ENCODE data around the gene GPC3.
A peak's percentile ranks its signal among the peaks of the same experiment; 100 is the strongest.

Gene GPC3

DNA sequence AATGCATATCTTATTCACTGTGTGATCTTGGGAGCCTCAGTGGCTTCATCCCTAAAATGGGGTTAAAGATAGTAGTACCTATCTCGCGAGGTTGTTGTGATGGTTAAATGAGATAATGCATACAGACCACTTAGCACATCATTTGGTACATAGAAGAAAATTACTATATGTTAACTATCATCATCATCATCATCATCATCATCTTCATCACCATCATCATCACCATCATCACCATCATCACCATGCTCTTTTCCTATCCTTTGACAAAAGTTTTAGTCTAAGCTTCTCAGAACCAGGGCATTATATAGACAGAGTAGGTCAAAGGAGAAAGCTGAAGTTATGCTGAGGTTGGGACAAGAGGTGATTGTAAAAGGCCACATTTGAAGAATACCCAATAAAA is 145.0 kb downstream of the GPC3 start:
- no peak for DNase-seq (ENCODE audit: low read depth)

DNA sequence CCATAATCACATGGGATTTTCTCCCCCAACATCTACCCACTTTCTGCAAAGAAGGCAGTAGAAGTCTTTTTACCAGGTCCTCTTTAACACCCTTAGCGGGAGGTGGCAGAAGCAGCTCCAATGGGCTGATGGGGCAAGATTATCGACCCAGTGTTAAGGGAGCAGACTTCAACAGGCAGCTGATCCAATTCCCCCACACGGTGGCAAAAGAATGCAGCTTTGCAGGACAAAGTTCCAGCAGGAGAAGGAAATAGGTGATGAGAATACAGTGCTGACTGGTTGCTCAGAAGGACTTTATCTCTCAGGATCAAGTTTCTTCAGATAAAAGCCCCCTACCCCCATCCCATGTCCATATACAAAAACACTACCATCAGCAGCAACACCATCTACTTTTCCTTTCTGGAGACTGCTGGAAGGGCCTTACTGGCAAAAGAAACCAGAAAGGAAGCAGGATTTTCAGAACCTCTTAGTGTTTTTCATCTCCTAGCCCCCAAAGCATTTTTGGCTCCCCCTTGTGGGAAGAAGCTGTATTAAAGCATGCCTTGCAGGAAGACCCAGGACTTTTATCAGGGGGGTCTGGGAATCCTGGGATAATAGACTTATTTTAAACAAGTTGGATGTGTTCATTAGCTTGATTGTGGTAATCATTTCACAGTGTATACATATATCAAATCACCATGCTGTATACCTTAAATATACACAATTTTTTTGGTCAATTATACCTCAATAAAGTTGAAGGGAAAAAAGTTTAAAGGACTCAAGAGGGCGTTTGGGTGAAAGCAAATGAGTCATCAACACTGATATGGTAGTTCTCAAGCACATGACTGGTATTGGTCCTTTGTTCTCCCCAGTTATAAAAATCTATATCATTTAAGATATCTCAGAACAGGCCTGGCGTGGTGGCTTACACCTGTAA is 146.4 kb downstream of the GPC3 start:
- peak; percentile 16 for DNase-seq (ENCODE audit: low read depth)

DNA sequence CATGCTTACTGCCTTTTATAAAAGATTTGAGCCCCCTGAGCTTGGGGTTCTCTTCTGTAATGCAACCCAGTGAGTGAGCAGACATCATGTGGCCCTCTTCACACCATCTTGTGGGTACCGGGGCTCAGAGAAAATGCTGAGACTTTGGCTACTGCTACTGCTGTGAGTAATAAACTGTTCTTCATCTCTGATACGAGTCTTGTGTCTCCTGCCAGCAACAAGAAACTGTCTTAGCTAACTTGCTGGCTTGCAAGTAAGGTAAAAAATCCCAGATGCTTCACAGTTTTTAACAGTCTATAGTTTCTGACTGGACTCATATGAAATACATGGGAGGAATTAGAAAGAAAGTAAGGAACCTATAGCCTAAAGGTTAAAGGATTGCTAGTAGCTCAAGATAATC is 148.3 kb downstream of the GPC3 start:
- DNase-seq (ENCODE audit: low read depth) = no peak

DNA sequence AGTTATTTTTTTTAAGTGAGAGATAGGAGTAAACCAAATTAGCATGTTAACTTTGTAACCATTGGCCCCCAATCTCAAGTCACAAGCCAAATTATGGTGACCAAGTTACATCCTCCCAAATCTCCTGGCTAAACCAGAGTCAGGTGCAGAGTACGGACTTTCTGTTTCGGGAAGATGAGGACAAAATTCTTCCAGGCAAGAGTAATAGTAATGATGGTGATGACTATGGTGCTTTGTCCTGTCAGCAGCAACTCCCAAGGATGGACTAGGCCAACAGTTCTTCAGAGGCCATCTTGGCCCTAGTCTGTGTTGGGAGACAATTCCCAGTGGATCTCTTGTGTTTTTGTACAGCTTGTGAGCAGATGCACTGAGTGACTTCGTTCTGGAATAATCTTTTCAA is 148.8 kb downstream of the GPC3 start:
- DNase-seq (ENCODE audit: low read depth) = no peak

DNA sequence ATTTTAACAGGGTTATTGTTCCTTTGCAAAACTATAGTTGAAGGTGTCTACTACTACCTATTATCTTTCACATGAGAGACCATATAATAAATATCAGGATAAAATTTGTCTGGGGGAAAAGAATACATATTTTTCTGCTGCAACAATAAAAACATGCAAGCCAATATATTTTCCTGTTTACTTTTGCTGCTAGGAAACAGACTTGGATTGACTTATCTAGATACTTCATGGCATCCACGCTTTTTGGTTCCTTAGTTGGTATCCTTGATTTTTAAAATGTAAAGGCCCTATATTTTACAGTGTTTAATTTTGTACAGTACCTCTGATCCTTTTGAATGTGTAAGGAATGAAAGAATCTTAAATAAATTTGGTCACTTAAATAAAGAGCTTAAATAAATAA is 150.6 kb downstream of the GPC3 start:
- no peak for DNase-seq (ENCODE audit: low read depth)

DNA sequence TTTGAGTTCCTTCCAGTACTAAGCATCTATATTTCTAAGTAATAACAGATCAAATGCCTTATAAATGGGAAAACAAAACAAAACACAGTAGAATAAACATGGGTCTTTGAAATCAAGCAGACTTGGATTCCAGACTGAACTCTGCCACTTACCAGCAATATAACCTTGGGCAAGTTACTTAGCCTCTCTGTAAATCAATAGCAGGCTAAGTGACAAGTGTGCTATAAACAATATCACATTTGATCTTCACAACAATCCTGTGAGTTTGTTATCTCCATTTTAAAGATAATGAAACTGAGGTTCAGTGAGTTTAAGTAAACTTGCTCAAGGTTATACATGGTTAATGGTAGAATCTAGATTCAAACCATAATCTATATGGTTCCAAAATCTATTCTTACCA is 165.8 kb downstream of the GPC3 start:
- no peak for DNase-seq (ENCODE audit: low read depth)

DNA sequence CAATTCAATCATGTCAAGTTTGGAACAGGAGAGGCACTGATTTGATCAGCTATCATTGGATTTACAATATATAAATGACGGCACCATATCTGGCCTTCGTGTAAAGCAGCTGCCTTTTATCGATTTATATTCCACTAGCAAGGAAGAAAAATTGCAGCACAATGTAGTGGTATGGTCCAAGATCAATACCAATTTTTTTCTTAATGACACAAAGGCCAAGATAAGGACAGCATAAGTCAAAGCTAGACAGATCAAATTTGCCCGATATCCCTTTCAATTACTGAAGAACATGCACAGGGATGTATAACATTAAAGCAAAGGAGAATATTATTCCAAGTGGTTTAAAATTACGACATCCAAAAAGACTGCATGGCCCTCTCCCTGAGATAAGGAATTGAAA is 167.4 kb downstream of the GPC3 start:
- no peak for DNase-seq (ENCODE audit: low read depth)

DNA sequence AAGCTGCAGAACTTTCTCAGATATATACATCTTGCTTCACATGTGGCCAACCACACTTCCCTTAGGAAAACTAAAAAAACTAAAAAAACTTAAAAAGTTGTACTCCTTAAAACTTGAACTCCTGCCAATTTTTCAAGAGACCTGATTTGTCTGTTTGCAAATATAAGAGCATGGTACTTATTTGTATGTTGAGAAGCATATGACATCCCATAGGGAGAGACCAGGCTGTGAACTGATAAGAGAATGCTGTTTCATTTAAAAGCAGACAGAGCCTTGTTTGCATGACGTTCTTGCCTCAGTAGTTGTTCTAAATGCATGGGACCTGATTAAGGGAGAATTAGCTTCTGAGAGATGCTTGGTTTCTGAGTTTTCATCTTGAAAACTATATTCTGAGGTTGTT is 169.9 kb downstream of the GPC3 start:
- DNase-seq (ENCODE audit: low read depth) = no peak

DNA sequence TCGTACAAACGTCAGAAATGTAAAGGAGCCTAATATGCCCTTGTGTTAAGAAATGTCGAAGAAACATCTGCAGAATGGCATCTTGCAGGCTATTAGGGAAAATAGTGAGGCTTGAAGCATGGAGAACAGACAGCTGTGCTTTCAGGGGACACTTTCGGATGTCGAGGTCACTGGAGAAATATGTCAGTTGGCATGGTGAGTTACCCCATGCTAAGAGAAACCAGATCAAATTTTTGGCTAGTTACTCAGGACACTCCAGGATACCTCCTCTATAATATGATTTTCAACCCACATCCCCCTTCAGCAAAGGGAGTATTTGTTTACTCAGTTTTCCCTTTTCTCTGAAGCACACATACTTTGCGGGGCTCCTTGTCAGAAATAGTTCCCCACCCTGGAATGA is 171.4 kb downstream of the GPC3 start:
- DNase-seq (ENCODE audit: low read depth) = no peak

DNA sequence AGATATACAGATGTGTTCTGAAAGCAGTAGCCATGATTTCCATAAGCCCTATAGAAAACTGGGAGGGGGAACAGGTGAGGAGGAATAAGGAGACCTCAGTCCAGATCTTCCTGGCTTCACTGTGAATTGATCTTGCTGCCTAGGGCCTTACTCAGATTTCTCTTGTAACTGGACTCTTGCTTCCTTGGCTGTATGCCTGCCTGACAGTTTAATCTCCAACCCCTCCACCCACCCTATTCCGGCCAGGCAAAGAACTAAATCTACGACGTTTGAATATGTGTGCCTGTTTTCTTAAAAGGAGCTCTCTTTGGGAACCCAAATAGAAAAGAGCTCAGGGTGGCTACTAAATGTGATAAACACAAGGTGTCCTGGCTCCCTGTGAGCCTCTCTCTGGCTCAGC is 173.0 kb downstream of the GPC3 start:
- DNase-seq (ENCODE audit: low read depth) = no peak

DNA sequence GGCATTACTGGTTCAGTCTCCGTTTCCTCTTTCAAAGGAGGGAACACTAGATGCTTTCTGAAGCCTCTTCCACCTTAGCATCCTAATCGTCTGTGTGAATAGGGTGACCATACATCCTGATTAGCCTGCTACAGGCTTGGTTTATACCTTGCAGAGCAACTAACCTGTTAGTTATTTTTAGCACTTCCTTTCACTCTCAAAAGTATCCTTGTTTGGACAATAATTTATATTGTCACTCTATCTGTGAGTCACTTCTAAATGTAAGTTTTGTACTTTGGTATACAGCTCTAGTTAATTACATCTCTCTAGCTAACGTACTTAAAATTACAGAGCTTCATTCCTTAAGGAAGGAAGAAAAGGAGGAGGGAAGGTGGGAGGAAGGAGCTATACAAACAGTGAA is 174.5 kb downstream of the GPC3 start:
- DNase-seq (ENCODE audit: low read depth) = no peak

DNA sequence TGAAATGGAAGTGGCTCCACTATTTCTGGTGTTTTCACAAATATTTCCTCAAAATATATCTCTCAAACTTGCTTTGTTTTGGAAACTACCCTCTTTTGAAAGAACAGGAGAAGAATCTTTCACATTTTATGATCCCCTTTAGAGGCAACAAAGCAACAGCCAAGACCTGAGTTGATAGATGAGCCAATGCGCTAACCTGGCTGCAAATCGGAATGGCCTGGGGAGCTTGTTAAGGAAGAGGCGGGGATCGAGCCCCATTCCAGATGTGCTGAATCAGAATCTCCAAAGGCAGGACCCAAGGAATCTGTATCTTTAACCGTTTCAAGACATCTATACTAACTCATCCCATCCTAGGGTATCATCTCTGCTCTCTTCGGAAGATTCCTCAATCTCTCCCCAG is 181.3 kb downstream of the GPC3 start:
- DNase-seq (ENCODE audit: low read depth) = no peak

DNA sequence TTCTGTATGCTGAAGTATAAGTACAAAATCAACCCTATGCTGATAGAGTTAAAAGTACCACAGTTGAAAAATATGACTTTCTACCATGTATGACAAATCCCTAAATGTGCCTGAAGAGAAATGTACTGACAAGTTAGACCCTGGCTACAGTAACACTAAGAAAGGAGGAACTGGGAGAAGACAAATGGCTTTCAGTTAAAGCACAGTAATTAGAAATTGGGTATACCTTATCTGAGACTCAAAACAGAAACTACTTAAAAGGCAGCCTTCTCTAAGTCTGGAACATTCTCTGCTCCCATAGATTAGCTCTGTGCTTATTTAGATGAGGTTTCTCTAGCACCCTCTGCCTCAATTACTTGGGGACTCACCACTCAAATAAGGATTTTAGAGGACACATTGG is 189.1 kb downstream of the GPC3 start:
- no peak for DNase-seq (ENCODE audit: low read depth)

DNA sequence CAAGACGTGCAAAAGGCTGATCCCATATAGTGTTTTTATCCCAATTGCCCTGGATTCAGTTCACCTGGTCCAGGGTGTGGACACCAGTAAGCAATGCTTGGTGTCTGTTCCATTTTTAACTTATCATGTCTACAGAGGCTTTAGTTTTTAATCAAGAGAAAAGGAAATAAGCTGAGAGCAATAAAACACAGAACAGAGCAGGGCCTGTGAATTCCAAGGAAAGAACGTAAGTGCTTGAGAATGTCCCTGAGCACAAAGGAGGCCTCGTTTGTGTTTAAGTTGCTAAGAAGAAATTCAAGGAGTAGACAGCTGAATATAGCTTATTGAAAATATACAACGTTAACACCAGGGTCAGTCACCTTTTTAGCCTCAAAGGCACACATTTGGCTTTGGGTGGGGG is 191.3 kb downstream of the GPC3 start:
- no peak for DNase-seq (ENCODE audit: low read depth)

DNA sequence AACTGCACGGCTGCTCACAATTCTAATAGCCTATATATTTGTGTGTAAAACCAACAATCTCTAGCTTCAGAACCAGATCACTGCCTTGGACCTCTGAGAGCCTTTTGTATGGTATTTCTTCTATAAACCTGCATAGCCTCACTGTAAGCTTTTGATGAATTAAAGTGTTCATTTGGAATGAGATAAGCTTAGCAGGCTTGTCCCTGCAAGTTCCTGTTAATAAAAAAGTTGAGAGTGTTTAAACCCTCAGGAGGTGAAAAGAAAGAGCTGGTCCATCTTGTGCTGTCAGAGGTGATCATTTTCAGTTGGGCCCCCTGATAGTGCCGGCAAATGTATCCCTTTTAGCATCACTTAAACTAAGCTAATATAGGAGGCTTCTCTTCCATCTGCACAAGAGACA is 191.8 kb downstream of the GPC3 start:
- no peak for DNase-seq (ENCODE audit: low read depth)

DNA sequence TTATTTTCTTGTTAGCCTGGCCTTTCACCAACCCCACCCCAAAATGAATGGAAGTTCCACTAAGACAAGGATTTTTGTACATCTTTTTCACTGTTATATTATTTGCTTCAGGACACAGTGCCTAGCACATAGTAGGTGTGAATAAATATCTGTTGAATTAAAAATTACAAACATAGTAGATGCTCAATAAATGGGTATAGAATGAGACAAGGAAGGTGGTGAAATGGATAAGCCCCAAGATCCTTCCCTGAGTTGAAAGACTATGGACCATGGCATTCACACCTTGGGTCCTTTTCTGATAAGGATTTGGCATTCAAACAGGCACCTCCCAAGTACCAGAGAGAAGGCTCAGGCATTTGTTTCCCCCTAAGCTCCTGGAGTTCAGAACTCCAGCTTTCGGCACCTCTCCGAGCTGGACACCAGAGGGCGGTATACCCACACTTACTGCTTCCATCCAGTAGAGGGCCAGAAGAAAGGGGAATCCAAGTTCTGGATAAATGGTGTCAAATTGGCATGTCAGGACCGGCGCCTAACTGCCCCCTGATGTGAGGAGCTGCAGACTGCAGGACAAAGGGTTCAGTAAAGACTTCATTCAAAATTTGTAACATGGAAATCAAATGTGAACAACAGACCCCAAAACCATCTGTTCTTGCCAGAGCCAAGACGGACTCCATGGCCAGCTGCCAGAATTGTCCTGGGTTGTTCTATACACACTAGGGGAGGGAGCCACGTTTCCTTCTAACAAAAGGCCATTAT is 193.0 kb downstream of the GPC3 start:
- peak; percentile 62 for DNase-seq (ENCODE audit: low read depth)

DNA sequence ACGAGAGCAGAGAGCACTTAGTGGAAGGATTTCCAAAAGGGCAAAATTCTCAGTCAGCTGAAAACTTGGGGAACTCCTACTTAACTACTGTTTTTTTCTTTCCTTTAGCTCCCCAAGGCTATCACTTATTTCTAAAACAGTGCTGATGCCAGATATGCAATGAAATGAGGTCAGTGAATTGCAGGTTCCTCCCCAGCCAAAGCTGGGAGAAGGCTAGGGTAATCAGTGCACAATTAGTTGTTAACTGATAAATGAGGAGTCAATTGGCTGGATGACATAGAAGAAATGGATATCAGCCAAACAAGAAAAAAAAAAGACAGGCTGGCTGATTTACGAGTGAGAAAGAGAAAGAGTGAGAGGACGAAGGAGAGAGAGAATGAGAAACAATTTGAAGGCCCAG is 195.6 kb downstream of the GPC3 start:
- DNase-seq (ENCODE audit: low read depth) = no peak

DNA sequence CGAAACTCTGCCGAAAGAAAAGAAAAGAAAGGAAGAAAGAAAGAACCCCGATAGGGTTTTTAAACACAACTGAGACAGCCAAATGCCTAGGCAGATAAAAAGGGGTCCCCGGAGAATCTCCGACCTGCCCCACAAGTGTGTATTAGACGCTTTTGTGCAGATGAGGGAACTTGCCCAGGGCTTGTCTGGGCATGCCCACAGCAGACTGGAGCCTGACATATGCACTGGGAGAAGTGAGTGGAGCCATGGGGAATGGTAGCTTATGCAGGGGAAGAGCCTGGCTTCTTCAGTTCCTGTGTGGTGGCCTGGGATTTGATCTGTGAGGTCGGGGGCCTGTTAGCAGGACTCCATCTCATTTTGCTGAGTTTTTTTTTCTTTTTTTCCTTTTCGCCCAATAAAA is 199.0 kb downstream of the GPC3 start:
- DNase-seq (ENCODE audit: low read depth) = no peak

DNA sequence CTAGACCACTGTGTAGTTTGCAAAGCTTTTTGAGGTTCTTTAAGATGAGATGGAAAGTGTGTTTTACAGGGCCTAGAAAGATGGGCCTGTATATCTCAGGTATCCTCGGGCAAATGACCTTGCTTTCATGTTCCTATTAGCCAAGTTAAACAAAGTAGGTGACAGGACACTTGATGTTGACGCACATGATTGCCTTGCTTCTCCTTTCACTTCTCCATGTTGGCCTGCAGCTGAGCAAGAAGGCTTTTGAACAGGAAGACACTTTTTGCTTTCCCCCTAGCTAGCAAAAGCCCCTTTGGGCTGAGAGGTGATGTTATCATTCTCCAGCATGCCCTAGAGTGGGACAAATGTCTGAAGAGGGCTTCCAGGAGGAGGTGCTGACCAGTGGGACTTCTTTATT is 202.1 kb downstream of the GPC3 start:
- DNase-seq (ENCODE audit: low read depth) = no peak

DNA sequence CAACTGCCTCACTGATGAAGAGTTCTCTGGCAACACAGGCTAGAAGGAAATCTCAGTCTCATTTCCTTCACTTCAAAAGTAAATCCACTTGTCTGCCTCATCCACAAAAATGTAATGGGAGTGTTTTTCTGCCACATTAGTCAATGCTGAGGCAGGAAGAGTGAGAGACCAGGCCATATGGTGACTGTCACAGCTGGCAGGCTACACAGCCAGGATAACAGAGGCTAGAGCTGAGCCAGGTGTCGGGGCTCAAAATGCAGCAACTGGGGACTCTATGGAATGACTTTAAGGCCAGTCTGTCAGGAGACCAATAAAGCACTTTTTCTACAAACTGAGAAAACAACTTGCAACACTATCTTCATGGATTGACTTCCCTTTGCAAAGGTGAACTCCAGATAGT is 204.2 kb downstream of the GPC3 start:
- DNase-seq (ENCODE audit: low read depth) = no peak

DNA sequence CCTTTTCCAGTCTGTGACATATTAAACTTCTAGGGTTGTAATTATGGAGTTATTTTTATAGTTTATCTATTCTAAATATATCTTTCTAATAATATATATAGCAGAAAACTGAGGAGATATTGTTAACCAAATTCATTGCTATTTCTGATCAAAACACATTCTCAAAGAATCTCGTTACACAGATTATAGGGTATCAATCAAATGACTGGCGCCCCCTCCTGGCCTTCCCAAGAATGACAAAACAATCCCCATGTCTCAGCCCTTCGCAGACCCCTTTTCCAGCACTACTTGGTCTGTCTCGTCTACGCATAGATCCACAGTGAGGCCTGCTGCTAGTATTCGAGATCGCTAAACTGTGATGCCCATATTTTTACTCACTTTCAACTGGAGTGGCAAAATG is 209.3 kb downstream of the GPC3 start:
- no peak for DNase-seq (ENCODE audit: low read depth)

DNA sequence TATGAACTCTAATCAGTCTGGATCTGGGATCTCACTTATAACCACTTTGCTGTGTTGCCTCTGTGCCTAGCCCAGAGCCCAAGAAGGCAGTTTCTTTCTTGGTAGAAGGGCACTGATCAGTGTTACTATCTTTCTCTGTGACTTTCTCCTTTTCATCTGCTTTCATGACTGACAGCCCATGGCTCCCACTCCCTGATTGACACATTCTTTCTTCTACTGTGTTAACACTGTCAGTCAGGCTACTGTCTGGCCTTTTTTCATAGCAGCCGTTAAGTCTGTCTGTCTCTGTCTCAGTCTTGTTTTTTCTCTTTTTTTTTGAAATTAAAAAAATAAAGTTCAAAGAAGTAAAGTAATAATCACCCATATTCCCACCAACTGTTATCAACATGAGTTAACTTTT is 210.6 kb downstream of the GPC3 start:
- DNase-seq (ENCODE audit: low read depth) = no peak

DNA sequence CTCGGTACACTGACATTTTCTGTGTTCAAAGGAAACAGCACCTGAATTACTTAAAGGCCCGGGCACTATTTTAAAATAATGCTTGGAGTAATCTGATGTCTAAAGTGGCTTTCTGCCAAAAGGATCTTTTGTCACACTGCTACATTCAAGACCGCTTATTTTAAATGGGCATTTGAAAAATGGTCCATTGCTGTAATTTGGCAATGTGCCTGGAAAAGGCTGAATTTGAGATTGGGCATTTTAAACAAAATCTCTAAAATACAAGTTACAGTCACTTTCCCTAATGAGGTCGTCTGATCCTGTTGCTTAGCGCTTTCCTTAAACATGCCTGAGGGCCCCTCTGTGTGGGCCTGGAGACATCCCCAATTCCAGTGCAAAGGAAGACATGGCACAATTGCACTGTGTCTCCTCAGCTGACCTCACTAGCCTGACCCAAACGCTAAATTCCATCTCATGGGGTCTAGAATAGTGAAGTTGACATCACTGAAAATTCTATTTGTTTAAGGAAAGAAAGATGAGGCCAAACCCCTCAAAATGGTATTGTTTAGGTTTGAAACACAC is 214.2 kb downstream of the GPC3 start:
- DNase-seq (ENCODE audit: low read depth) = no peak

Measured in ELR (cell line).